Midbrain (tissue), 1 donor: Measurements from ENCODE around the gene BCAS3.
"Not testable (repeated sequence)": the region's sequence is repeated elsewhere in the genome, so short reads cannot be mapped to it uniquely, and the experiment has no call there.

Source experiments
- DNase-seq: peaks from one replicate; lab custom pipeline; 2025; lab: John Stamatoyannopoulos, UW

The BCAS3 gene

GRCh38 chr17:60677308-60678117, at the start of gene BCAS3:
Gene BCAS3, plus strand, starts transcription at chr17:60677851.
- peak; percentile 99 for DNase-seq

GRCh38 chr17:60628252-60628889, 49.3 kb upstream of the BCAS3 start:
- no peak for DNase-seq

- DNase-seq: no peak
Measured at GRCh38 chr17:60629120-60629519, 48.5 kb upstream of the BCAS3 start.

GRCh38 chr17:60630352-60630751, 47.3 kb upstream of the BCAS3 start:
- peak; percentile 23 for DNase-seq

GRCh38 chr17:60631119-60631518, 46.5 kb upstream of the BCAS3 start:
- DNase-seq: no peak

DNA sequence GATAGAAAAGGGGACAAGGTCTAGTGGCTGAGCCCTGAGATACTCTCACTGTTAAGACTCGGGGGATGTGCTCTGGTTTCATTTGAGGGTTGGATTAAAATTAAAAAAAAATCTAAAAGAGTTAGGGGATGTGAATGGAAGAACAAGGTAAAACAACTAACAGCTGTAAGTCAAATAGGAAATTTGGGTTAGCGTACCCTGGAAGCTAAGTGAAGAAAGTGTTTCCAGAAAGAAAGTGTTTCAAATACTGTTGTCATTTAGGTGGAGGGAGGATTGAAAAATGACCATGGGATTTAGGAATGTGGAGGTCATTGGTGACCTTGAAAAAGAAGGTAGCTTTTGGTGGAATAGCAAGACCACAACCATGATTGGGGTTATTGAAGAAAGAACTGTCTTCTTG, 40.0 kb upstream of the BCAS3 start:
- DNase-seq: no peak

DNA sequence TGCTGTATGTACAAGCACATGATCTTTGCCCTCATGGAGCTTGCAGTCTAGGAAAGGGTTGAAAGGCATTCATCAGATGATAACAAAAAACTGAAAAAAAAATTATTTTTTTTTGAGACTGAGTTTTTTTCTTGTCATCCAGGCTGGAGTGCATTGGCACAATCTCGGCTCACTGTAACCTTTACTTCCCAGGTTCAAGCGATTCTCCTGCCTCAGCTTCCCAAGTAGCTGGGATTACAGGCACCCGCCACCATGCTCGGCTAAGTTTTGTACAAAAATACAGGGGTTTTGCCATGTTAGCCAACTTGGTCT, 38.7 kb upstream of the BCAS3 start:
- no peak for DNase-seq

- no peak for DNase-seq
Measured at GRCh38 chr17:60640503-60640902, 37.1 kb upstream of the BCAS3 start.

DNA sequence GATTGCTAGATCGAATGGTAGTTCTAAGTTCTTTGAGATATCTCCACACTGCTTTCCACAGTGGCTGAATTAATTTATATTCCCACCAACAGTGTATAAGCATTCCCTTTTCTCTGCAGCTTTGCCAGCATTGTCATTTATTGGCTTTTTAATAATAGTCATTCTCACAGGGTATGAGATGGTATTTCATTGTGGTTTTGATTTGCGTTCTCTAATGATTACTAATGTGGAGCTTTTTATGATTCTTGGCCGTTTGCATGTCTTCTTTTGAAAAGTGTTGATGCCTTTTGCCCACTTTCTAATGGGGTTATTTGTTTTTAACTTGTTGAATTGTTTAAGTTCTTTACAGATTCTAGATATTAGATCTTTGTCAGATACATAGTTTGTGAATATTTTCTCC, 36.5 kb upstream of the BCAS3 start:
- no peak for DNase-seq

GRCh38 chr17:60641810-60642220, 35.8 kb upstream of the BCAS3 start:
- peak; percentile 85 for DNase-seq

DNA sequence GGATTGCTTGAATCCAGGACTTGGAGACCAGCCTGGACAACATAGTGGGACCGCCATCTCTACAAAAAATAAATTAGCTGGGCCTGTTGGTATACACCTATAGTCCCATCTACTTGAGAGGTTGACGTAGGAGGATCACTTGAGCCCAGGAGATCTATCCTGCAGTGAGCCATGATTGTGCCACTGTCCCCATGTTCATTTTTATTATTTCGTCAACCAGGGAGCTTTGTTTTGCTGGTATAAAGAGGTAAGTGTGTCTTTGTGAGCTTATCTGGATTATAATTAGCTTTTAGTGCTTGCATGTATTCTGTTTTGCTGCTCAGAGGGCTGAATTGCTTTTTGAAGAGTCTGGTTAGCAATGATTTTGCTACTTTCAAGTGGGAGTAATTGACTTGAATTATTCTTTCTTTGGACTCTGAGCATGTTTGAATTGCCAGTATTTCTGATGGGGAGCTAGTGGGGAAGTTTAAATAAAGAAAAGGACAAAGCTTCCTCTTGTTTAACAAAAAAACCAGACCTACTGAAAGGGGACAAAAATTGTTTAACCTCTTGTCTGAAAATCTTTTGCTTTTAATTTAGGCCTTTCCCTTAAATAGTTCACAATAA, 31.6 kb upstream of the BCAS3 start:
- DNase-seq: no peak

GRCh38 chr17:60646701-60647100, 30.9 kb upstream of the BCAS3 start:
- no peak for DNase-seq

DNA sequence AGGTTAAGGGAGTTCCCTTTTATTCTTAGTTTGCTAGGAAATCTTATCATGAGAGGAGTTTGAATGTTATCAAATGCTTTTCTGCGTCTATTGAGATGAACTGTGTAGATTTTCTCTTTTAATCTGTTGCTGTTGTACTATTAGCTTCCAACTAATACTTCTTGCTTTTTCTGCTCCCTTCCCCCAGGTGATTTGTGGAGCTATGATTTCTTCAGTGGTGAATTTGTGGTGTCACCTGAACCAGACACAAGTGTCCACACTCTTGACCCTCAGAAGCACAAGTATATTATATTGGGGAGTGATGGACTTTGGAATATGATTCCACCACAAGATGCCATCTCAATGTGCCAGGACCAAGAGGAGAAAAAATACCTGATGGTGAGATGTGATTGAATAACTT, 29.9 kb upstream of the BCAS3 start:
- DNase-seq: no peak

DNA sequence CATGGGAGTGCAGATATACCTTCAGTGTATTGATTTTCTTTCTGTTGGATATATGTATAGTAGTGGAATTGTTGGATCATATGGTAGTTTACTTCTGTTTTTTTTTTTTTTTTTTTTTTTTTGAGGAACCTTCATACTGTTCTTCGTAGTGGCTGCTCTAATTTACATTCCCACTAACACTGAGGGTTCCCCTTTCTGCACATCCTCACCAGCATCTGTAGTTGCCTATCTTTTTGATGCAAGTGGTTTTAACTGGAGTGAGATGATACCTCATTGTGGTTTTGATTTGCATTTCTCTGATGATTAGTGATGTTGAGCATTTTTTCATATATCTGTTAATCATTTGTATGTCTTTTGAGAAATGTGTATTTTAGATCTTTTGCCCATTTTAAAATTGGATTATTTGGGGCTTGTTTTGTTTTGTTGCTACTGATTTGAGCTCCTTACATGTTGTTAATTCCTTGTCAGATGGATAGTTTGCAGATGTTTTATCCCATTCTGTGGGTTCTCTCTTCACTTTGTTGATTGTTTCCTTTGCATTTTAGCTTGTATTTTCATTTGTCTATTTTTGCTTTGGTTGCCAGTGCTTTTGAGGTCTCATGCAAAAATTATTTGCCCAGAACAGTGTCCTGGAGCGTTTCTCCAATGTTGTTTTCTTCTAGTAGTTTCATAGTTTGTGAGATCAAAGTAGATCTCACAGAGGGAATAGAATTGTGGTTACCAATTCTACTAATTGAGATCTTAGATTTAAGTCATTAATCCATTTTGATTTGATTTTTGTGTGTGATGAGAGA, 25.0 kb upstream of the BCAS3 start:
- no peak for DNase-seq

GRCh38 chr17:60653569-60653968, 24.1 kb upstream of the BCAS3 start:
- no peak for DNase-seq

DNA sequence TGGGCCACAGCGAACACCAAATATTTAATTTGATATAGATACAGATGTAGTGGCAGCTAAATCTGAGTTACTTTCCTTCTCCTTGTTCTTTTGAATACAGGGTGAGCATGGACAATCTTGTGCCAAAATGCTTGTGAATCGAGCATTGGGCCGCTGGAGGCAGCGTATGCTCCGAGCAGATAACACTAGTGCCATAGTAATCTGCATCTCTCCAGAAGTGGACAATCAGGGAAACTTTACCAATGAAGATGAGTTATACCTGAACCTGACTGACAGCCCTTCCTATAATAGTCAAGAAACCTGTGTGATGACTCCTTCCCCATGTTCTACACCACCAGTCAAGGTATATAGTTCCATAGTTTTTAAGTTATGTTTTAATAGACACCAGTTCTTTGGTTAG, 21.2 kb upstream of the BCAS3 start:
- no peak for DNase-seq

DNA sequence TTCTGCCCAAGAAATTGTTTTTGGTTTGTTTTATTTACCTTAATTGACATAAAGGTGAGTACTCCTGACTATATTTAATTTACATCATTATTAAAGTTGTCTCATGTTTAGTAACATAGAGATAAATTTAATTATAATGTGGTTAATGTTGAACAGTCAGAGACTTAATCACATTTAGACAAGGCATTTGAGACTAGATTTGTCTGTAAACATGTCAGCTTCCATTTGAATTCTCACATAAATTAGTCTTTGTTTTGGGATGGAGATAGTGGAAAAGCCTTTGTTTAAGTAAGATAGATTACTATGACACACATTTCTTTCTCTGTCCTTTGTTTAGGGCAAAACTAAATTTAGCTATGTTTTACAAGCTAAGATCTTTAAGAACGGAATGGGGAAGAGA, 18.5 kb upstream of the BCAS3 start:
- peak; percentile 41 for DNase-seq

DNA sequence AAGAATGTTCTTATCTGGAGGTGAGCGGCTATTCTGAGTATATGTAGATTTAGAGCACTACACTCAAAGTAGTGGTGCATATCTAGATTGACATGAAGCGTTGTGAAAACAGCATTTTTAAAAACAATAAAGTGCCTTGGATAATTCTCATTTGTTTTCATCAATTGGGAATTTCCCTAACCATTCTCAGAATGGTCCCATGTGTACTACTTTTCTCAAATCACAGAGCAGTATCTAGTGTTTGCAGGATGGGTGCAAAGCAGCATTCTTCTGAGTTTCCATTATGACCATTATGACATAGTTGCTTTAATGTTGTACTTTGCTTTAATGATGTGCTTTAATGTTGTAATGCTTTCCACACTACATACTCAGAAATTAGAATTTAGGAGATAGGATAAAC, 16.2 kb upstream of the BCAS3 start:
- DNase-seq: no peak

GRCh38 chr17:60664022-60664421, 13.6 kb upstream of the BCAS3 start:
- no peak for DNase-seq

DNA sequence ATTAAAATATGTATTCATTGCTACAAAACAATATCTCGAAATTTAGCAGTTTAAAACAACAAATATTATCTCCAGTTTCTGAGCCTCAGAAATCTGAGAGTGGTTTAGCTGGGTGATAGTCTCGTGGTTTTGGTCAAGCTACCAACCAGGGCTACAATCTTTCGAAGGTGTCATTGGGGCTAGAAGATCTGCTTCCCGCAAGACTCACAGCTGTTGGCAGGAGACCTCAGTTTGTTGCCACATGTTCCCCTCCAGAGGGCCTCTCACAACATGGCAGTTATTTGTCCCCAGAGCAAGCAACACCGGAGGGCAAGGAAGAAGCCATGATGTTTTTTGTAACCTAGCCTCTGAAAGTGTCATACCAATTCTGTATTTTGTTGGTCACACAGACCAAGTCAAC, 12.0 kb upstream of the BCAS3 start:
- no peak for DNase-seq

DNA sequence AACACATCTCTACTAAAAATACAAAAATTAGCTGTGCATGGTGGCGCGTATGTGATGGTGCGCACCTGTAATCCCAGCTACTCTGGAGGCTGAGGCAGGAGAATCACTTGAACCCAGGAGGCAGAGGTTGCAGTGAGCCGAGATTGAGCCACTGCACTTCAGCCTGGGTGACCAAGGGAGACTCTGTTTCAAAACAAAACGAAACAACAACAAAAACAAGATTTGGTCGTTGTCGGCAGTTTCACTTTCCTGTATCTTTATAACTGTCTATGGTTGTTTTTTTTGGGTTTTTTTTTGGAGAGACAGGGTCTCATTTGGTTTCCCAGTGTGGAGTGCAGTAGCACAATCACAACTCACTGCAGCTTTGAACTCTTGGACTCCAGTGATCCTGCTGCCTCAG, 8.9 kb upstream of the BCAS3 start:
- not testable (repeated sequence) for DNase-seq

DNA sequence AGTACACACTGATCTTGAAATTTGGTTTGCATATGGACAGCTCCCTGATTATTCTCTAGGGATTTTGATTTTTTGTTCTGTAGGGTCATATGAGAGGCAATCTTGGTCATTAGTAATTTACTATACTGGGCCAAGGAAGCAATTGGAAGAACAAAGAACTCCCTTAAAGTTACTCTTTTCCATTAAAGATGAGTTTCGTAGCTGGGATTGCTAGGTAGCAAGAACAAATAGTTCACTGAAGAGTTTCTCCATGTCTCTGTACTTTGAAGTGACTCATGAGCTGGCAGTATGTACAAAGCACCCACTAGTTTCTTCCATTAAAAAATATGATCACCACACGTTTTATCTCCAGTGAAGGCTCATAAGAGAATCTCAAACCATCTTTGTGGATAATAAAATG, 6.2 kb upstream of the BCAS3 start:
- no peak for DNase-seq

GRCh38 chr17:60674637-60675036, 3.0 kb upstream of the BCAS3 start:
- not testable (repeated sequence) for DNase-seq
